Mammary epithelial cell (primary cell): Measurements from ENCODE around the gene KIAA1586.

Experiments used
- EZH2 ChIP-seq: IDR thresholded peaks from 2 replicates; pipeline ENCODE4 v1.6.1; 2012; ENCODE audit warnings: low read length, inconsistent platforms, borderline replicate concordance
- TF ChIP-seq, protein P1 (sequence below), 2 donors: IDR thresholded peaks in 1 of 2; conservative IDR thresholded peaks in 1 of 2; 2 replicates each; pipeline ENCODE4 v1.5.1; 2011 to 2012; ENCODE audit warnings: inconsistent platforms in 2 of 2, low read length in 2 of 2, mild to moderate bottlenecking in 2 of 2, control low read depth in 1 of 2, low read depth in 1 of 2; ENCODE audit not compliant: insufficient read depth in 1 of 2; ENCODE audit errors: extremely low read depth in 1 of 2

- TF ChIP-seq, protein P1, sequence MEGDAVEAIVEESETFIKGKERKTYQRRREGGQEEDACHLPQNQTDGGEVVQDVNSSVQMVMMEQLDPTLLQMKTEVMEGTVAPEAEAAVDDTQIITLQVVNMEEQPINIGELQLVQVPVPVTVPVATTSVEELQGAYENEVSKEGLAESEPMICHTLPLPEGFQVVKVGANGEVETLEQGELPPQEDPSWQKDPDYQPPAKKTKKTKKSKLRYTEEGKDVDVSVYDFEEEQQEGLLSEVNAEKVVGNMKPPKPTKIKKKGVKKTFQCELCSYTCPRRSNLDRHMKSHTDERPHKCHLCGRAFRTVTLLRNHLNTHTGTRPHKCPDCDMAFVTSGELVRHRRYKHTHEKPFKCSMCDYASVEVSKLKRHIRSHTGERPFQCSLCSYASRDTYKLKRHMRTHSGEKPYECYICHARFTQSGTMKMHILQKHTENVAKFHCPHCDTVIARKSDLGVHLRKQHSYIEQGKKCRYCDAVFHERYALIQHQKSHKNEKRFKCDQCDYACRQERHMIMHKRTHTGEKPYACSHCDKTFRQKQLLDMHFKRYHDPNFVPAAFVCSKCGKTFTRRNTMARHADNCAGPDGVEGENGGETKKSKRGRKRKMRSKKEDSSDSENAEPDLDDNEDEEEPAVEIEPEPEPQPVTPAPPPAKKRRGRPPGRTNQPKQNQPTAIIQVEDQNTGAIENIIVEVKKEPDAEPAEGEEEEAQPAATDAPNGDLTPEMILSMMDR (conservative IDR thresholded peaks at IDR 0.05 in 1 of 2, IDR thresholded peaks at IDR 0.05 in 1 of 2; ENCODE audit: extremely low read depth in 1 of 2, insufficient read depth in 1 of 2, low read depth in 1 of 2, low read length in 2 of 2), result no peak
- TF ChIP-seq EZH2, result no peak
Measured at GRCh38 chr6:57102976-57103375, 56.5 kb downstream of the KIAA1586 start.
